Pancreas (tissue), 10 donors: Measurements from ENCODE around the gene SLC10A2. TPM values are rescaled to one million over a fixed set of nuclear protein-coding genes. Genes with fewer than 3 reads are reported as not detected.

Experiments used
- ATAC-seq, 4 donors: fragments of 200-7000 bp; cut with Tn5 transposase; one replicate each; pipeline versions ENCODE4 v1.8.0 to v1.9.1; 2020; ENCODE audit warnings: mild to moderate bottlenecking in 4 of 4, moderate library complexity in 4 of 4
- DNase-seq, 6 donors: peaks; one replicate each; pipeline ENCODE4 v3.0.0-alpha.2; 2020
- FAIRE-seq: peaks from 2 replicates; lab custom pipeline; 2012; peaks lifted over from hg19 to GRCh38; lab: Jason Lieb, UNC
- H3K27ac ChIP-seq, 4 donors: fragments of 200-600 bp; sonication (generic); 1 replicate in 3 of 4; 2 replicates in 1 of 4; pipeline versions ENCODE4 v1.5.0 to v1.8.0; 2020
- H3K27me3 ChIP-seq, 4 donors: fragments of 200-600 bp; one replicate each; pipeline ENCODE4 v1.8.0; 2021
- H3K36me3 ChIP-seq, 3 donors: fragments of 200-600 bp; sonication (generic) in 1 of 3; one replicate each; pipeline versions ENCODE4 v1.5.0 to v1.8.0; 2020 to 2021
- H3K4me1 ChIP-seq, 3 donors: fragments of 200-600 bp; one replicate each; pipeline ENCODE4 v1.8.0; 2021
- H3K4me3 ChIP-seq, 4 donors: fragments of 200-600 bp; sonication (generic) in 2 of 4; one replicate each; pipeline versions ENCODE4 v1.5.0 to v1.8.0; 2020 to 2021
- H3K9me3 ChIP-seq, 4 donors: fragments of 200-600 bp; one replicate each; pipeline ENCODE4 v1.8.0; 2021
- WGBS, 2 donors: extraction: QIAGEN DNeasy Blood & Tissue Kit; methylation state at CpG; one replicate each; pipeline ENCODE4 v1.1.7; 2013; 5-methylcytosine and 5-hydroxymethylcytosine counted together
- intact Hi-C, 3 donors: fragments of 100-400 bp; cut with DNase I; formaldehyde crosslinking; loops; one replicate each; pipeline versions ENCODE4 v1.11.1 to v1.14.2; 2022
- polyA plus RNA-seq, 2 donors: library from polyadenylated mRNA; stranded (reverse); fragments of 200-250 nt; gene quantifications; one replicate each; pipeline ENCODE4 v1.2.3, GENCODE V29; 2013
- total RNA-seq, 6 donors: library from RNA; stranded (reverse); fragmentation: NEBNext Ultra II Directional in 4 of 6; extraction: Animal tissue kit (Norgen Biotek cat#: 25700) in 4 of 6; gene quantifications; one replicate each; pipeline versions ENCODE4 v1.2.1 to v1.2.4, GENCODE V29; 2021 to 2023
- TF ChIP-seq, protein P1 (sequence below), 4 donors: fragments of 200-600 bp; sonication (generic) in 3 of 4; IDR thresholded peaks; one replicate each; pipeline versions ENCODE4 v1.5.0 to v1.8.0; 2021; ENCODE audit warnings: antibody characterized with exemption in 4 of 4
- donor health status: healthy with polysubstance abuse.
- donor health status: DM: no; HTN: no; CAD: no; lungs with moderate emphysema.
- donor health status: DM: no; HTN: no; CAD: no.
- donor health status: control.
- donor health status: control.
- donor health status: Bipolar disorder and iron deficiency.
- donor health status: DM: yes; HTN: yes; CAD: no.
- donor health status: DM: no; HTN: no; CAD: no.
- donor health status: DM: no; HTN: no; CAD: no.
- donor health status: DM: yes; HTN: yes; CAD: no.

SLC10A2 gene
- total and polyA plus RNA-seq, 8 donors: not detected

DNA sequence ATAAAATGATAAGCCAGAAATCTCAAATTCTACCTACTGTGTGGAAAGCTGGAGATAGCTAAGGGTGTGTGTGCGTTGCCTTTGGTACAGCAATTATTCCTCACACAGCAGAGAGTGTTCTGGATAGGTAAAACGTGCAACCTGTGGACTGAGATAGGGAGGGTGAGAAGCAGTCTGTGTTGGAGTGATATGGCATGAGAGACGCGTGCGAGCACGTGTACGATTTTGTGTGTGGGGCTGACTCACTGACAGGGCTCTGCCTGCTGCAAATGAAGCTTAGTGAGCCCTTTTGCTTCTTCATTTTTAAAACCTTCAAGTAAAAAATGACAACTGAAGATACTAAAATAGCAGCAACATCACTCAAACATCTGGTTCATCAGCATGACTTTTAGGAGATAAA is 35.7 kb upstream of the SLC10A2 start:
- H3K4me3 ChIP-seq: no peak overlapping the region
- intact Hi-C loops: no loop called here
- H3K27me3 ChIP-seq: no peaks in the 10 kb centered on the region
- no peak overlapping the region for H3K27ac ChIP-seq
- H3K4me1 ChIP-seq: no peaks in the 10 kb centered on the region
- H3K9me3 ChIP-seq: no peaks in the 10 kb centered on the region
- no peaks in the 10 kb centered on the region for H3K36me3 ChIP-seq
- DNase-seq (no peak), FAIRE-seq (no peak), ATAC-seq (no peak)
- TF ChIP-seq, protein P1, sequence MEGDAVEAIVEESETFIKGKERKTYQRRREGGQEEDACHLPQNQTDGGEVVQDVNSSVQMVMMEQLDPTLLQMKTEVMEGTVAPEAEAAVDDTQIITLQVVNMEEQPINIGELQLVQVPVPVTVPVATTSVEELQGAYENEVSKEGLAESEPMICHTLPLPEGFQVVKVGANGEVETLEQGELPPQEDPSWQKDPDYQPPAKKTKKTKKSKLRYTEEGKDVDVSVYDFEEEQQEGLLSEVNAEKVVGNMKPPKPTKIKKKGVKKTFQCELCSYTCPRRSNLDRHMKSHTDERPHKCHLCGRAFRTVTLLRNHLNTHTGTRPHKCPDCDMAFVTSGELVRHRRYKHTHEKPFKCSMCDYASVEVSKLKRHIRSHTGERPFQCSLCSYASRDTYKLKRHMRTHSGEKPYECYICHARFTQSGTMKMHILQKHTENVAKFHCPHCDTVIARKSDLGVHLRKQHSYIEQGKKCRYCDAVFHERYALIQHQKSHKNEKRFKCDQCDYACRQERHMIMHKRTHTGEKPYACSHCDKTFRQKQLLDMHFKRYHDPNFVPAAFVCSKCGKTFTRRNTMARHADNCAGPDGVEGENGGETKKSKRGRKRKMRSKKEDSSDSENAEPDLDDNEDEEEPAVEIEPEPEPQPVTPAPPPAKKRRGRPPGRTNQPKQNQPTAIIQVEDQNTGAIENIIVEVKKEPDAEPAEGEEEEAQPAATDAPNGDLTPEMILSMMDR (IDR thresholded peaks at IDR 0.05): no peak
- WGBS, 2 donors: 71 to 74% methylated on average over 7 of the region's 7 CpGs

DNA sequence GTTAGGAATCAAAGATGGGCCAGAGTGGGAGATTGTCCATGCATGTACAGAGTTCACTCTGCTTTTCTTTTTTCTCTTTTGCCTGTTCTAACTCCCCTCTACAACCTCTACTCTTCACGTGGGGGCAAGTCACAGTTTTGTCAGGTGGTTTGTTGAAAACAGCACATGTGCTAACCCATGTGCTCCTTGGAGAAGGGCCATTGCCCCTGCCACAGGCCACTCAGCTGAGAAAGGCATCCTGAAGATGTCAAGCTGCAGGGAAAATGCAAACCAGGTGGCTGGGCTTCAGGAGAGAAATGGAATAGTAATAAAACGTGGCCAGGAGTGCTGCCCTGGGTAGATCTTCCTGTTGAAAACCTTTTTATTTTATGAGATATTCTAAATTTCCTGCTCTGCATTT is 35.3 kb upstream of the SLC10A2 start:
- Histone ChIP-seq H3K4me1 (no peaks in the 10 kb centered on the region), H3K27ac (no peak overlapping the region), H3K4me3 (no peak overlapping the region), H3K27me3 (no peaks in the 10 kb centered on the region), H3K36me3 (no peaks in the 10 kb centered on the region), H3K9me3 (no peaks in the 10 kb centered on the region)
- ATAC-seq (no peak), FAIRE-seq (no peak), DNase-seq (no peak)
- TF ChIP-seq, protein P1 (IDR thresholded peaks at IDR 0.05): no peak
- 27 to 35% methylated on average over 2 of the region's 2 CpGs for WGBS, 2 donors
- intact Hi-C loops: no loop called here

DNA sequence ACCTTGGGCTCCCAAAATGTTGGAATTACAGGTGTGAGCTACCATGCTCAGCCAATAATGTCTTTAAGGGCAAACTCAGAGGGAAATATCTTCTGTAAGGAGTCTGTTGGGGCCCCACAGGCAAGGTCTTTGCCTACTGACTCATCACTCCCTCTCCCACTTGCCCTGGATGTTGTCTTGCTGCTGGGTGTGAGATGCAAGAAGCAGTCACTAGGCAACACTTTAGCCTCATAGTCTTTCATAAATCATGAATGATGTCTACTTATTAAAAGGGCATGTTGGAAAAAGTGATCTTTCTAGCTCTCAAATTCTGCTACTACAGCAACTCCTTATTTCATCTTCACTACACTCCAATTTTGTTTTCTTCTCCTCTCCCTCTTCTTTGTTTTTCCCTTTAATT is 34.6 kb upstream of the SLC10A2 start:
- TF ChIP-seq, protein P1 (IDR thresholded peaks at IDR 0.05): no peak
- Histone ChIP-seq H3K4me1 (no peaks in the 10 kb centered on the region), H3K27me3 (no peaks in the 10 kb centered on the region), H3K36me3 (no peaks in the 10 kb centered on the region), H3K9me3 (no peaks in the 10 kb centered on the region), H3K4me3 (no peak overlapping the region), H3K27ac (no peak overlapping the region)
- ATAC-seq (no peak), FAIRE-seq (no peak), DNase-seq (no peak)
- intact Hi-C loops: no loop called here

DNA sequence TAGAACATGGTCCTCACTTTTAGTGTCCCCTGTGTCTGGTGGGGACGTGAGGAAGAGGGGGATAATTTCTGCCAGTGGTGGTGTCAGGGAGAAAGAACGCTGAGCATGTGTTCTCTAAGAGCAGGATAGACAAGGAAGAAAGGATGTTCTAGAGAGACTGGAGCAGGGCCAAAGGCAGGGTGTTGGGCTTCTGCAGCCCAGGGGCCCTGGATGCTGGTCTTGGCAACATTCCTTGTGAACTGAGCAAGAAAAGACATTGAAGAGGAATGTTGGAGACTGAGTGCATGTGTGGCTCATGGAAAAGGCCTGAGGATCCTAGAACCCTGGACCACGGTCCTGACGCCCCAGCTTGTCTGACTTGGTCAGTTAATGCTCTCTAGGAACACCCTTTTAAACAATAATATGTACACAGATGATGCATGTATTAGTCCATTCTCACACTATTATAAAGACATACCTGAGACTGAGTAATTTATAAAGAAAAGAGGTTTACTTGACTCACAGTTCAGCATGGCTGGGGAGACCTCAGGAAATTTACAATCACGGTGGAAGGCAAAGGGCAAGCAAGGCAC is 33.6 kb upstream of the SLC10A2 start:
- no peak for ATAC-seq
- Histone ChIP-seq H3K36me3 (no peaks in the 10 kb centered on the region), H3K4me1 (no peaks in the 10 kb centered on the region), H3K9me3 (no peaks in the 10 kb centered on the region), H3K27ac (no peak overlapping the region), H3K27me3 (no peaks in the 10 kb centered on the region), H3K4me3 (no peak overlapping the region)
- no peak for FAIRE-seq
- no peak for DNase-seq
- TF ChIP-seq, protein P1 (IDR thresholded peaks at IDR 0.05): no peak
- intact Hi-C loops: no loop called here
- 44 to 60% methylated on average over 5 of the region's 5 CpGs for WGBS, 2 donors

DNA sequence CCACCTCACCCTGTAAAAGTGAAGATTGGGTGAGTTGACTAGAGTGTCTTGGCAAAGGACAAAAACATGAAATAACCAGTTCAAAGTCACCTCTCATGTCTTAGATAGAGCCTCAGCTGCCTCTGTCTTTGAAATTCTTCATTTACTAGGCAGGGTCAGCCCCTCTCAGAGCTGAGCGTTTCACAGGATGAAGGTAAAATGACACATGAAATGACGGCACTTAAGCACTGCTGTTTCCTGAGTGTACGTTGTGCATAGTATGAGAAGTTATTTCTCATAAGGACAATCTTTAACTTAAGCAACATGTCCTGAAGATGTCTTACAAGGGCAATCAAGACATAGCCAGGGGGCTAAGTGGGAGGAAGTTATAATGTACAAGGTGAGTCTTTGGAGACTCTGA is 32.3 kb upstream of the SLC10A2 start:
- Histone ChIP-seq H3K9me3 (no peaks in the 10 kb centered on the region), H3K27ac (no peak overlapping the region)

More for the DNA sequence above, 32.3 kb upstream of the SLC10A2 start:
- no peaks in the 10 kb centered on the region for H3K4me1 ChIP-seq
- H3K27me3 ChIP-seq: no peaks in the 10 kb centered on the region
- intact Hi-C loops: no loop called here
- TF ChIP-seq, protein P1 (IDR thresholded peaks at IDR 0.05): no peak
- no peaks in the 10 kb centered on the region for H3K36me3 ChIP-seq
- no peak for DNase-seq
- no peak for FAIRE-seq
- ATAC-seq: no peak
- no peak overlapping the region for H3K4me3 ChIP-seq
- WGBS, 2 donors: 56 to 60% methylated on average over 3 of the region's 3 CpGs
